Measurements from ENCODE around the gene TTL. TPM values are rescaled to one million over a fixed set of nuclear protein-coding genes. Genes with fewer than 3 reads are reported as not detected.

TTL gene
- total RNA-seq, 1 experiment from 2014 or later, result 53.7 TPM

DNA sequence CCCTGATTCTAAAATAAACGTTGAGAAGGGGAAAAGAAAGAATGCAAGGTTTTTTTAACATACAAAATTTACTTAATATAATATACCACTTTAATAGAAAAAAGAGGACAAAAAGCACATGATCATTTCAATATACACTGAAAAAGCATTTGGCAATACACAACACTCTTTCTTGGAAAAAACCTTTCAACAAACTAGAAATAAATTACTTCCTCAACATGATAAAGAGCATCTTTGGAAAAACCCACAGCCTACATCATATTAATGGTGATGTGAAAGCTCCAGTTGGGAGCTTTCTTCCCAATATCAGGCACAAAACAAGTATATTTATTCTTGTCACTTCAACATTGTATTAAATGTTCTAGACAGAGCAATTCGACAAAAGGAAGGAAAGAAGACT is 57.4 kb downstream of the TTL start:
- H3K4me3 Mint-ChIP-seq (ENCODE audit: unreplicated experiment), result no peak overlapping the region

GRCh38 chr2:112540906-112541305 is 59.0 kb downstream of the TTL start:
- H3K4me1 Mint-ChIP-seq (ENCODE audit: insufficient read depth, unreplicated experiment), result peaks cover 4% of the 10 kb centered on the region
- H3K27ac Mint-ChIP-seq (ENCODE audit: low read depth, unreplicated experiment), result no peak overlapping the region
- BruUV-seq (replicated peaks), result no TSS peak

More for the DNA sequence above, 57.4 kb downstream of the TTL start:
- BruUV-seq (replicated peaks), result no TSS peak
- Mint-ChIP-seq H3K36me3 (ENCODE audit: insufficient read depth, unreplicated experiment) (no peaks in the 10 kb centered on the region), H3K27me3 (ENCODE audit: insufficient read depth, unreplicated experiment) (no peaks in the 10 kb centered on the region), H3K4me1 (ENCODE audit: insufficient read depth, unreplicated experiment) (peaks cover 4% of the 10 kb centered on the region), H3K27ac (ENCODE audit: low read depth, unreplicated experiment) (no peak overlapping the region), H3K9me3 (ENCODE audit: unreplicated experiment) (no peaks in the 10 kb centered on the region)
- TF ChIP-seq, protein P1, sequence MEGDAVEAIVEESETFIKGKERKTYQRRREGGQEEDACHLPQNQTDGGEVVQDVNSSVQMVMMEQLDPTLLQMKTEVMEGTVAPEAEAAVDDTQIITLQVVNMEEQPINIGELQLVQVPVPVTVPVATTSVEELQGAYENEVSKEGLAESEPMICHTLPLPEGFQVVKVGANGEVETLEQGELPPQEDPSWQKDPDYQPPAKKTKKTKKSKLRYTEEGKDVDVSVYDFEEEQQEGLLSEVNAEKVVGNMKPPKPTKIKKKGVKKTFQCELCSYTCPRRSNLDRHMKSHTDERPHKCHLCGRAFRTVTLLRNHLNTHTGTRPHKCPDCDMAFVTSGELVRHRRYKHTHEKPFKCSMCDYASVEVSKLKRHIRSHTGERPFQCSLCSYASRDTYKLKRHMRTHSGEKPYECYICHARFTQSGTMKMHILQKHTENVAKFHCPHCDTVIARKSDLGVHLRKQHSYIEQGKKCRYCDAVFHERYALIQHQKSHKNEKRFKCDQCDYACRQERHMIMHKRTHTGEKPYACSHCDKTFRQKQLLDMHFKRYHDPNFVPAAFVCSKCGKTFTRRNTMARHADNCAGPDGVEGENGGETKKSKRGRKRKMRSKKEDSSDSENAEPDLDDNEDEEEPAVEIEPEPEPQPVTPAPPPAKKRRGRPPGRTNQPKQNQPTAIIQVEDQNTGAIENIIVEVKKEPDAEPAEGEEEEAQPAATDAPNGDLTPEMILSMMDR (IDR thresholded peaks at IDR 0.05; ENCODE audit: unreplicated experiment), result no peak
- ChIA-PET POLR2A (interaction anchor here (2.0 kb wide), 1 partner anchor 56 kb away, joined by 9 read pairs; no protein-coding TSS in a partner anchor), CTCF (no interaction called here)
- DNase-seq (ENCODE audit: unreplicated experiment), result no peak
- intact Hi-C loops (cut with micrococcal nuclease), result no loop called here

DNA sequence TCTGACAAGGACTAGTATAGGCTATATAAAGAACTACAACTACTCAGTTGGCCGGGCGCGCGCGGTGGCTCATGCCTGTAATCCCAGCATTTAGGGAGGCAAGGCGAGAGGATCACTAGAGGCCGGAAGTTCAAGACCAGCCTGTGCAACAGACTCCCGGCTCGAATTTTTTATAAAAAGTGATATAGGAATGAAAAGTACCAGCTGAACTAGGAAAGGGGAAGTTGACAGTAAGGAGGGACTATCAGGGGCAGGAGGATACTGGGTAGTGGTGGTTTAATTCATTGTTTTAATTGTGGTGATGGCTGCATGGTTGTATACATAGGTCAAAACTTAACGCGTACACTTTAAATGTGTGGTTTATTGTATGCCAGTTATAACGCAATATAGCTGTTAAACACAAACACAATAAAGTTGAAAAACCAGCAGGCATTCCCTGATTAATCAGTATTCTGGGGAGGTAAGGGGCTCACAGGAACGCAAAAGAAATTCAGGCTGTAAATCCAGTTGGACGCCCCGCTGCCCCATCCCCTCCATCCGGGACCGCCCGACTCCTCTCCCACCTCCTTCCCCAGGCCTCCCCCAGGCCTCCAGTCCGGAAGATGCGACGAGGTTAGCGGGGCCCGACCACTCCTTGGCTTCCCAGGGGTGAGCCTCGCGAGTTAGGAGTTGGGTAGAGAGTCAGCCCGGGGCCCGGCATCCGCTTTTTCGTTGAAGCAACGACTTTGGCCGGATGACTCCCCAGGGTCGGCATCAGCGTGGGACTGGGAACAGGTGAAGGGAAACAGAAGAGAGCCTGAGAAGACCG is 59.6 kb downstream of the TTL start:
- no peak for DNase-seq (ENCODE audit: unreplicated experiment)
- H3K27me3 Mint-ChIP-seq (ENCODE audit: insufficient read depth, unreplicated experiment), result no peaks in the 10 kb centered on the region
- intact Hi-C loops (cut with micrococcal nuclease), result loop anchor here (1.0 to 2.0 kb wide), 5 partner anchors 41 to 283 kb away; partner anchors contain the start of gene SLC20A1
- H3K4me1 Mint-ChIP-seq (ENCODE audit: insufficient read depth, unreplicated experiment), result peaks cover 4% of the 10 kb centered on the region
- TF ChIP-seq, protein P1 (IDR thresholded peaks at IDR 0.05; ENCODE audit: unreplicated experiment), result no peak
- POLR2A ChIA-PET, result interaction anchor here (0.6 to 1.6 kb wide), 6 partner anchors 14 to 286 kb away, joined by 3 to 8 read pairs (median 4); partner anchors contain the start of gene CHCHD5
- H3K9me3 Mint-ChIP-seq (ENCODE audit: unreplicated experiment), result no peaks in the 10 kb centered on the region
- no peak overlapping the region for H3K27ac Mint-ChIP-seq (ENCODE audit: low read depth, unreplicated experiment)
- BruUV-seq (replicated peaks), result TSS peak; percentile 94
- H3K36me3 Mint-ChIP-seq (ENCODE audit: insufficient read depth, unreplicated experiment), result peaks cover 4% of the 10 kb centered on the region
- CTCF ChIA-PET, result interaction anchor here (1.0 kb wide), 1 partner anchor 10 kb away, joined by 3 read pairs; no protein-coding TSS in a partner anchor
- no peak overlapping the region for H3K4me3 Mint-ChIP-seq (ENCODE audit: unreplicated experiment)

More at GRCh38 chr2:112540906-112541305, 59.0 kb downstream of the TTL start:
- TF ChIP-seq, protein P1 (IDR thresholded peaks at IDR 0.05; ENCODE audit: unreplicated experiment), result no peak
- Mint-ChIP-seq H3K9me3 (ENCODE audit: unreplicated experiment) (no peaks in the 10 kb centered on the region), H3K36me3 (ENCODE audit: insufficient read depth, unreplicated experiment) (no peaks in the 10 kb centered on the region), H3K4me3 (ENCODE audit: unreplicated experiment) (no peak overlapping the region), H3K27me3 (ENCODE audit: insufficient read depth, unreplicated experiment) (no peaks in the 10 kb centered on the region)
- CTCF ChIA-PET, result interaction anchor here (1.0 kb wide), 1 partner anchor 9 kb away, joined by 3 read pairs; no protein-coding TSS in a partner anchor
- no peak for DNase-seq (ENCODE audit: unreplicated experiment)
- POLR2A ChIA-PET, result interaction anchor here (0.6 to 2.0 kb wide), 7 partner anchors 14 to 286 kb away, joined by 3 to 9 read pairs (median 4); partner anchors contain the start of gene CHCHD5
- intact Hi-C loops (cut with micrococcal nuclease), result no loop called here

Measured in MCF 10A (cell line).